ENCODE measurements around the gene OGDH.
A peak's percentile ranks its signal among the peaks of the same experiment; 100 is the strongest.
"Not testable (repeated sequence)": the region's sequence is repeated elsewhere in the genome, so short reads cannot be mapped to it uniquely, and the experiment has no call there.

The OGDH gene

DNA sequence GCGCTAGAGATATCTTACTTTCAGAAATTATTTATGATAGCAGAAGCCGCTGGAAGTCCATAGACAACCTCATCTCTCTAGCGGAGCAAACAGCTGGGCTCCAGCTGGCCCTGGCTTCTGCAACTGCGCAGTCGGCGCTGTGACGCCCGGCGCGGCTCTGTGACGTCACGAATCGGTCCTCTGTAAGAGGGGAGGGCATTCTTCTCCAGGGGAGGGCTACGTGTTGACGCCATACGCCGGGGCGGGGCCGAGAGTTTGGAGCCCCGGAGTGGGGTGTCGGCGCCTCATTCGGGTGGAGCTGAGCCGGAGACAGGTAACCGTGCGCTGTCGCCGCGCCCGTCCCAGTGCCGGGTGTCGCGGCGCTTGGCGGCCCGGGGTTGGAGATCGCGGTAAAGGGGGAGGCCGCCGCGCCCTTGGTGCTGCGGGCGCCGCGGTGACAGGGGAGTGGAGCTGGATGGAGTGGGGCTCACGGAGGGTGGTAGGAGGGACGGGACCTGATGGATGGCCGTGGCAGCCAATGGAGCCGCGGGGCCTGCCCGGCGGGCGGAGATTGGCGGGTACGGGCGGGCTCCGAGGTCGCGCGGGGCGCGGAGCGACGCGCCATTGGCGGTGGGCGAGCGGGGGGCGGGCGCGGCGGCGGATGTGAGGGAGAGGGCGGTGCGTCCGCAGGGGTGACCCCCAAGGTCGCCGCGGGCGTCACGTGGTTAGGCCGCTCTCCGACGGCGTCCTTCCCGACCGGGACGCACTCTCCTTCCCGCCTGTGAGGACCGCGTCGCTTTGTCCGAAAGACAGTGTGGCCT is at the start of gene OGDH:
Gene OGDH, plus strand, starts transcription at position 287 of the 800 bp plus-strand sequence. CDS start 17,717 bp downstream, outside the sequence.
- TF ChIP-seq, protein P1, sequence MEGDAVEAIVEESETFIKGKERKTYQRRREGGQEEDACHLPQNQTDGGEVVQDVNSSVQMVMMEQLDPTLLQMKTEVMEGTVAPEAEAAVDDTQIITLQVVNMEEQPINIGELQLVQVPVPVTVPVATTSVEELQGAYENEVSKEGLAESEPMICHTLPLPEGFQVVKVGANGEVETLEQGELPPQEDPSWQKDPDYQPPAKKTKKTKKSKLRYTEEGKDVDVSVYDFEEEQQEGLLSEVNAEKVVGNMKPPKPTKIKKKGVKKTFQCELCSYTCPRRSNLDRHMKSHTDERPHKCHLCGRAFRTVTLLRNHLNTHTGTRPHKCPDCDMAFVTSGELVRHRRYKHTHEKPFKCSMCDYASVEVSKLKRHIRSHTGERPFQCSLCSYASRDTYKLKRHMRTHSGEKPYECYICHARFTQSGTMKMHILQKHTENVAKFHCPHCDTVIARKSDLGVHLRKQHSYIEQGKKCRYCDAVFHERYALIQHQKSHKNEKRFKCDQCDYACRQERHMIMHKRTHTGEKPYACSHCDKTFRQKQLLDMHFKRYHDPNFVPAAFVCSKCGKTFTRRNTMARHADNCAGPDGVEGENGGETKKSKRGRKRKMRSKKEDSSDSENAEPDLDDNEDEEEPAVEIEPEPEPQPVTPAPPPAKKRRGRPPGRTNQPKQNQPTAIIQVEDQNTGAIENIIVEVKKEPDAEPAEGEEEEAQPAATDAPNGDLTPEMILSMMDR (IDR thresholded peaks at IDR 0.05; ENCODE audit: borderline replicate concordance, control extremely low read depth, extremely low read depth, insufficient read depth, missing control alignments), result no peak
- in situ Hi-C loops (cut with MboI; ENCODE audit: low sequenced_read_pairs, unreplicated experiment), result no loop called here
- DNase-seq (ENCODE audit: low spot score), result peak; percentile 99

DNA sequence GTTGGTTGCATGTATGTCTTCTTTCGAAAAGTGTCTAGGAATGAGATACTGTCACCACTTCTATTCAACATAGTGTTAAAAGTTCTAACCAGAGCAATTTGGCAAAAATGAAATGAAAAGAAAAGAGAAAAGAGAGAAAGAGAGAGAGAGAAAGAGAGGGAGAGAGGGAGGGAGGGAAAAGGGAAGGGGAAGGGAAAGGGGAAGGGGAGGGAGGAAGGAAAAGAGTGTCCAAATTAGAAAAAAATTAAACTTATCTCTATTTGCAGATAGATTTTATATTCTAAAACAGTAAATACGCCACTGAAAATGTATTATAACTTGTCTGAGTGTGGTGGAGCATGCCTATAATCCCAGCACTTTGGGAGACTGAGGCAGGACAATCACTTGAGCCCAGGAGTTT is 48.9 kb upstream of the OGDH start:
- DNase-seq (ENCODE audit: low spot score), result no peak
- TF ChIP-seq, protein P1 (IDR thresholded peaks at IDR 0.05; ENCODE audit: borderline replicate concordance, control extremely low read depth, extremely low read depth, insufficient read depth, missing control alignments), result no peak
- in situ Hi-C loops (cut with MboI; ENCODE audit: low sequenced_read_pairs, unreplicated experiment), result no loop called here

DNA sequence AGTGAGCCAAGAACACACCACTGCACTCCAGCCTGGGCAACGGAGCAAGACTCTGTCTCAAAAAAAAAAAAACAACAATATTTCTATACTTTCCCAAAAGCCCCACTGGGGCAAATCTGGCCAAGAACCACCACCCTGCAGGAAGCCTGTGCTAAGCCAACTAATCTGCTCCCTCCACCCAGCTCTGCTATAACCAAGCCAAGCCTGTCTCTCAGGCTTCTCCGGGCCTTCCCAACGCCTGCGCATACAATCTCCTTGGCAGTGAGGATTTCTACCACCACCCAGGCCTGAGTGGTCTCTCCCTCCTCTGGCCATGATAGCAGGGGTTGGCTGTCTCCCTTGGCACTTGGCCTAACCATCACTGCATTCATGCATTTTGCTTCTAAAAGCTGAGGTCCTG is 46.9 kb upstream of the OGDH start:
- no peak for DNase-seq (ENCODE audit: low spot score)
- TF ChIP-seq, protein P1 (IDR thresholded peaks at IDR 0.05; ENCODE audit: borderline replicate concordance, control extremely low read depth, extremely low read depth, insufficient read depth, missing control alignments), result no peak
- in situ Hi-C loops (cut with MboI; ENCODE audit: low sequenced_read_pairs, unreplicated experiment), result no loop called here

DNA sequence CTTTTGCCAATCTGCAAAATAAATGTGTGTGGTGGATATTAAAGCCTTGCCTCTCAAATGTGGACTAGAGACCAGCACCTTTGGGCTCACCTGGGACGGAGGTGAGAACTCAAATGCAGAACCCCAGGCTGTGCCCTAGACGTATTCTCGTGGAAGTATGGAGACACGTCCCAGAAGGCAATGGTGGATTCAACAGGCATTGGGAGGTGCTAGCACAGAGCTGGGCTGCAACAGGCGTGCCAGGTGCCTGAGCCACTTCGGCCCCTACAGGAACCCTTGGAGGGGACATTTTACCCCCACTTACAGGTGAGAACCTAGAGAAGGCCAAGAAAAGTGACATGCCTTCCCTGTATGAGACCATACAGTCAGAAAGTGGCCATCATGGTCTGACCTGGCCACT is 44.9 kb upstream of the OGDH start:
- no peak for DNase-seq (ENCODE audit: low spot score)
- in situ Hi-C loops (cut with MboI; ENCODE audit: low sequenced_read_pairs, unreplicated experiment), result no loop called here
- TF ChIP-seq, protein P1 (IDR thresholded peaks at IDR 0.05; ENCODE audit: borderline replicate concordance, control extremely low read depth, extremely low read depth, insufficient read depth, missing control alignments), result no peak

DNA sequence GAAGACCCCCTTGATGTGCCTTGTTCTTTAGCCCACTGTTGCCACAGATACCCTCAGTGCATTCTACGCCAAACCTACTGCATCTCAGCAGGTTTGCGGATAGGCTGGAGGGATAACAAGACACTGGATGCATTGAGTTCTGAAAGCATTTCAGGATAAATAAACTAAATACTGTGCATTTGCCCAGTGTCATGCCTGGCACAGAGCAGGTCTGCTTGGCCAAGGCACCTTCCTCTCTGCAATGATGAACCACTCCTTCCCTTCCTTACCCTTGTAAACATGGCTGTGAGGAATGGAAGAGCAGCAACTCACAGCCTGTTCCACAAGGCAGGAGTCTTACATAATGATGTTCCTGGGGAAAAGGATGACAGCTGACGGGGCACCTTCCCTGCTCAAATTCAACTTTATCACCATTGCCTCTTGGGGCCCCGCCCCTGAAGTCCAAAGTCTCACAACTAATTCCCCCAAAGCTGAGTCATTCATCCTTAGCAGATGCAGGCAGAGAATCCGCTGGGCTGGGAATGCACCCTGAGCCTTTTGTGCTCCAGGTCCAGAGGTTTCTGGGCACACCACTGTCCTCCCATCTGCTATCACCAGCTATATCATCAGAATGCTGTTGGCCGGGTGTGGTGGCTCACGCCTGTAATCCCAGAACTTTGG is 44.3 kb upstream of the OGDH start:
- TF ChIP-seq, protein P1 (IDR thresholded peaks at IDR 0.05; ENCODE audit: borderline replicate concordance, control extremely low read depth, extremely low read depth, insufficient read depth, missing control alignments), result no peak
- in situ Hi-C loops (cut with MboI; ENCODE audit: low sequenced_read_pairs, unreplicated experiment), result no loop called here
- DNase-seq (ENCODE audit: low spot score), result no peak

DNA sequence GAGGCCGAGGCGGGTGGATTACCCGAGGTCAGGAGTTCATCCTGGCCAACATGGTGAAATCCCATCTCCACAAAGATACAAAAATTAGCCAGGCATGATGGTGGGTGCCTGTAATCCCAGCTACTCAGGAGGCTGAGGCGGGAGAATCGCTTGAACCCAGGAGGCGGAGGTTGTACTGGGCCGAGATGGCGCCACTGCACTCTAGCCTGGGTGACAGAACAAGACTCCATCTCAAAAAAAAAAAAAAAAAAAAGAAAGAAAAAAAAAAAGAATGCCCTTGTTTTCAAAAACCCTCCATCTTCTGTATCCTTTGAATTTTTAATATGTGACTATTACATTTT is 43.8 kb upstream of the OGDH start:
- DNase-seq (ENCODE audit: low spot score); in situ Hi-C loops (cut with MboI; ENCODE audit: low sequenced_read_pairs, unreplicated experiment): not testable (repeated sequence)

DNA sequence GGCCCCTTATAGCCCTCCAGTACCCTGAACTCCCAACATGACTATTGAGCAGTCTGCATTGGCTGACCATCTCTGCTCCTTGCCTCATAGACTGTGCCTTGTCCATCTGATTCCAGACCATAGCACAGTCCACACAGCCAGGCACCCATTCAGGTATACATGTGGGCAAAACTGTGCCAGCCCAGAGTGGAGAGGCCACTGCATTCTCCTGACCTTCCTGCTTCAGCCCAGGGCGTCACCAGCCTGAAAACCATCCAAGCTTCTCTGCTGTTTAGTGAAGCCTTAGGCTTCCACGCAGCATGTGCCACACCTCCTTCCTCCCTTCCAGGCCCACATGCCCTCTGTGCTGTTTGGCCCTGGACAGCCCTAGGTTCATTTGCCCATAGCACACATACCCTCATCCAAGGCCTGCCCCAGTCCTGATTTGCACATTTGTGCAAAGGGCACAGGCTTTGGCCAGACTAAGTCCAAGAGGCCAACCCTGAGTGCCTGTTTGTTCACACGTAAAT is 43.2 kb upstream of the OGDH start:
- DNase-seq (ENCODE audit: low spot score), result no peak
- in situ Hi-C loops (cut with MboI; ENCODE audit: low sequenced_read_pairs, unreplicated experiment), result no loop called here
- TF ChIP-seq, protein P1 (IDR thresholded peaks at IDR 0.05; ENCODE audit: borderline replicate concordance, control extremely low read depth, extremely low read depth, insufficient read depth, missing control alignments), result no peak
